Measurements from ENCODE around the gene SPTB.

The SPTB gene

DNA sequence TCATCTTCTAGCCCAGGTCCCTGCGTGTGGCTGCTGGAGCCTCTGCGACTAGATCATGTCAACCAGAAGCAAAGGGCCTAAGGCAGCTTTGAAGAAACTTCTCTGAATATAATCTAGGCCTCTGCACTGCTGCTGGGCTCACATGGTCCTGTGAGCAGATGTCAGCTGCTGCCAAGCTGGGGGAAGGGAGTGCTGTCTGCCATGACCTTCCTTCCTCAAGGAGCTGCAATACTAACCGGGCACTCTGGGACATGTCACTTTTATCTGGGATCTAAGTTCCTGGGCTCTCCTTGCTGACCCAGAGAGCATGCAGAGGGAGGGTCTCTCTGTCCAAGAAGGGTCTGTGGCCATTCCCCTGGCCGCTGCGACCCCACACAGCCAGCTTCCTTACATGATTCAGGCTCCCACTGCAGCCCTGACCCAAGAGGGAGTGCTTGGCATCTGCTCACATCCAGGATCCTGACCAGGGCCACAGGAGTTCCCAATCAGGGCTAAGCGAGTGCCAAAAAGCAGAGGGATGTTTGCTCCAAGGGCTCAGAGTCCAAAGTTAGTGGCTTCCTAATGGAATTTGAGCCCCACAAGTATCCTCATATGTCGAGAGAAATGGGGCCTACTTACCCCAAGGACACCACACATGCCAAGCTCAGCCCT lies 101.5 kb downstream of the SPTB start:
- H3K4me3 ChIP-seq (ENCODE audit: low read depth, low read length), result no peak overlapping the region
- no peak for DNase-seq (ENCODE audit: low read depth)
- TF ChIP-seq, protein P1, sequence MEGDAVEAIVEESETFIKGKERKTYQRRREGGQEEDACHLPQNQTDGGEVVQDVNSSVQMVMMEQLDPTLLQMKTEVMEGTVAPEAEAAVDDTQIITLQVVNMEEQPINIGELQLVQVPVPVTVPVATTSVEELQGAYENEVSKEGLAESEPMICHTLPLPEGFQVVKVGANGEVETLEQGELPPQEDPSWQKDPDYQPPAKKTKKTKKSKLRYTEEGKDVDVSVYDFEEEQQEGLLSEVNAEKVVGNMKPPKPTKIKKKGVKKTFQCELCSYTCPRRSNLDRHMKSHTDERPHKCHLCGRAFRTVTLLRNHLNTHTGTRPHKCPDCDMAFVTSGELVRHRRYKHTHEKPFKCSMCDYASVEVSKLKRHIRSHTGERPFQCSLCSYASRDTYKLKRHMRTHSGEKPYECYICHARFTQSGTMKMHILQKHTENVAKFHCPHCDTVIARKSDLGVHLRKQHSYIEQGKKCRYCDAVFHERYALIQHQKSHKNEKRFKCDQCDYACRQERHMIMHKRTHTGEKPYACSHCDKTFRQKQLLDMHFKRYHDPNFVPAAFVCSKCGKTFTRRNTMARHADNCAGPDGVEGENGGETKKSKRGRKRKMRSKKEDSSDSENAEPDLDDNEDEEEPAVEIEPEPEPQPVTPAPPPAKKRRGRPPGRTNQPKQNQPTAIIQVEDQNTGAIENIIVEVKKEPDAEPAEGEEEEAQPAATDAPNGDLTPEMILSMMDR (IDR thresholded peaks at IDR 0.05; ENCODE audit: insufficient read depth, low read depth, low read length, missing control alignments), result no peak

DNA sequence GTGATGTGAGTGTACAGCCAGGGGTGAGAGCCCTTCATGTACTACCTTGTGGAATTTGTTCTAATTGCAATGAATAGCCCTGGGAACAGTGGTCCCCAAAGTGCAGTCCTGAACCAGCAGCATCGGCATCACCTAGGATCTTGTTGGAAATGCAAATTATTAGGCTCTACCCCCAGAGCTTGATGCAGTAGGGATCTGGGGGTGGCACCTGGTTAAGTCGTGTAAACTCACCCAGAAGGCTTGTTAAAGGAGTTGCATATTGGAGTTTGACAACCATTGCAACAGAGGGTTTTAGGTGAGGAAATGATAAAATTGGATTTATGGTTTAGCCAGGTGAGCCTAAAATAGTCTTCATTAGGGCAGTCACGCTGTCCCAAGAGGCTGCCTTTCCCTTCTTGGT lies 102.2 kb downstream of the SPTB start:
- no peak for DNase-seq (ENCODE audit: low read depth)
- TF ChIP-seq, protein P1 (IDR thresholded peaks at IDR 0.05; ENCODE audit: insufficient read depth, low read depth, low read length, missing control alignments), result no peak
- no peak overlapping the region for H3K4me3 ChIP-seq (ENCODE audit: low read depth, low read length)

DNA sequence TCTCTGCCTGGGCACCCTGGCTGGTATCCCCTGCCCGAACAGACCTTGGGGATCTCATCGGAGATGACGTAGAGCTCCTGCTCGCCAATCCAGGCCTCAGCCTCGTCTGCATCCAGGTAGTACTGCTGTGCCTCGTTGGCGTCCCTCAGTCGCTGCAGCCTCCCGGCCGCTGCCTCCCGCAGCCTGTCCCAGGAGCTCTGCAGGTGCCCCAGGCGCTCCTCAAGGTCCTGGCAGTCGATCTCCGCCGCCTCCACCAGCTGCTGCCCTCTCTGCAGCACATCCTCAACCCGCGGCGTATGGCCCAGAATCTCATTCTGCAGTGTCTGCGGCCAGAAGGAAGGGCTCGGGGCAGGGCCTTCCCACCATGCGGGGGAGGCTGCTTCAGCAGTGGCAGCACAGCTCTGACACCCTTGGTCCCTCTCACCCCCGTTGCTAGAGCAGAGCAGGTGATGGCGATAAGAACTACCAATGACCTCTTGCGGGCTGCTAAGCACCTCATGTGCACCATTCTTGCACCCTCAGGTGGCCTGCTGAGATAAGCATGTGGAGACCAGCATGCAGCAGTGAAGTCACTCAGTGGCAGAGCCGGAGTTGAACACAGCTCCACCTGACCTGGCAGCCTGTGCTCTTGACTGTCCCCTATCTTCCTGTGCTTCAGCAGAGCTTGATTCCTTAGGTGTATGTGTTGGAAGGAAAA lies 104.5 kb downstream of the SPTB start:
- TF ChIP-seq, protein P1 (IDR thresholded peaks at IDR 0.05; ENCODE audit: insufficient read depth, low read depth, low read length, missing control alignments), result no peak
- DNase-seq (ENCODE audit: low read depth), result no peak
- H3K4me3 ChIP-seq (ENCODE audit: low read depth, low read length), result no peak overlapping the region

DNA sequence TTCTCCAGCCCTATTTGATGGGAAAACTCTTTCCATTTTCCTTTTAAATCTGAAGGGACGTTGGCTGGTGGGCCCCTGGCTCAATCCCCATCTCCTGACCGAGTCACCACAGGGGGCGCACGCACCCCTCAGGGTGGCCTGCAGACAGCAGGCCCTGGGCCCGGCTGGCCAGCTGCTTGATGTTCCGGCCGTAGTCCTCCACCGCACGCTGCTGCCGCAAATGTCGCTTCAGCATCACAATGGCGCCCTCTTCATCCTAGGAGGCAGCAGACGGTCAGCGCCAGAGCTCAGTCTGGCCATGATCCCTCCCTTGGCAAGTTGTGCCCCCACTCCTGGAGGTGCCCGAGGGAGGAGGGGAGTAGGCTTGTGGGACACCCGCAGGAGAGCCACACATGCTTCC lies 105.4 kb downstream of the SPTB start:
- no peak for DNase-seq (ENCODE audit: low read depth)
- H3K4me3 ChIP-seq (ENCODE audit: low read depth, low read length), result no peak overlapping the region
- TF ChIP-seq, protein P1 (IDR thresholded peaks at IDR 0.05; ENCODE audit: insufficient read depth, low read depth, low read length, missing control alignments), result no peak

DNA sequence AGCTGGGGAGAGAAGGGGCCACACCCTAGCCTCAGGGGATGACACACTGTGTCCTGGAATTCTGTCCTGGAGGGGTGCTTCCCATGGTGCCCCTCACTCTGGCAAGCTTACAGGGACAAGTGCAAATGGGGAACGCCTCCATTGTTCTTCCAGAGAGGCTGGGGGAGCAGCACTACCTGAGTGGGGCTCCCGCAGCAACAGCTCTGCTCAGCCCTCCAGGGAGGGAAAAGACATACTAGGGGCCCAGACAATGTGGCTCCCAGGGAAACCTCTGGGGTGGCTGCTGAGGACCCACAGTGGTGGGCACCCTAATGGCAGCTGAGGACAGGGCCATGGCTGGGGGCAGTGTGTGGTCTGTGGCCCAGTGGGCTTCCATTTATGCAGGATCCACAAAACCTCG lies 106.1 kb downstream of the SPTB start:
- no peak overlapping the region for H3K4me3 ChIP-seq (ENCODE audit: low read depth, low read length)
- DNase-seq (ENCODE audit: low read depth), result no peak
- TF ChIP-seq, protein P1 (IDR thresholded peaks at IDR 0.05; ENCODE audit: insufficient read depth, low read depth, low read length, missing control alignments), result no peak

DNA sequence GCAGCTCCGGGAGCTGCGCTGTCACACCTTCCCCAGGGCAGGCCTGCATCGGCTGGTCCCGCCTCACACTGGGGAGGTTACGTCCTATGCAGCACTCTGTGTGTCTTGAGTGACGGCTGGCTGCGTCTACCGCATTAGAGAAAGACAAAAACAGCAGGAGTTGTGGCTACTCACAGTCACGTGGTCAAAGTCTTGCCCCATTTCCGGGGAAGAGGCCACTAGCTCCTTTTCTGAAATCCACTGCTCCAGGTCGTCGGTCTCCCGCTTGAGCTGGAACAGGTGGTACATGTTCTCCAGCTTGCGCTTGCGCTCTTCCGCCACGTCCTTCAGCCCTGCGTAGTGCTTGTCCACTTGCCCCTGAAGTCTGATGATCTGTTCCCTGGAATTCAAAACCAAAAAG lies 106.7 kb downstream of the SPTB start:
- H3K4me3 ChIP-seq (ENCODE audit: low read depth, low read length), result no peak overlapping the region
- no peak for DNase-seq (ENCODE audit: low read depth)
- TF ChIP-seq, protein P1 (IDR thresholded peaks at IDR 0.05; ENCODE audit: insufficient read depth, low read depth, low read length, missing control alignments), result no peak

Data from GM12865 (cell line).